Hepatocyte (in vitro differentiated cells): ENCODE measurements around the gene SHQ1. TPM values are rescaled to one million over a fixed set of nuclear protein-coding genes. Genes with fewer than 3 reads are reported as not detected.

ENCODE experiments used
- DNase-seq: peaks from one replicate; pipeline ENCODE4 v3.0.0-alpha.2; 2016; ENCODE audit warnings: low spot score
- H2AFZ ChIP-seq: fragments of 200-600 bp; sonication (generic); 2 replicates; pipeline ENCODE4 v1.6.0; 2016; ENCODE audit warnings: antibody characterized with exemption, mild to moderate bottlenecking
- H3K27ac ChIP-seq: fragments of 200-600 bp; sonication (generic); 2 replicates; pipeline ENCODE4 v1.5.1; 2016; ENCODE audit warnings: mild to moderate bottlenecking
- H3K27me3 ChIP-seq: fragments of 200-600 bp; sonication (generic); 2 replicates; pipeline ENCODE4 v1.6.1; 2016
- H3K36me3 ChIP-seq: fragments of 200-600 bp; sonication (generic); replicated peaks from 2 replicates; pipeline ENCODE4 v1.5.1; 2016; ENCODE audit warnings: low read depth; ENCODE audit not compliant: insufficient read depth
- H3K4me1 ChIP-seq: fragments of 200-600 bp; sonication (generic); 2 replicates; pipeline ENCODE4 v1.5.1; 2016; ENCODE audit warnings: mild to moderate bottlenecking, moderate library complexity; ENCODE audit not compliant: insufficient read depth
- H3K4me2 ChIP-seq: fragments of 200-600 bp; sonication (generic); 2 replicates; pipeline ENCODE4 v1.6.0; 2016
- H3K4me3 ChIP-seq: fragments of 200-600 bp; sonication (generic); 2 replicates; pipeline ENCODE4 v1.5.1; 2016; ENCODE audit warnings: mild to moderate bottlenecking
- H3K79me2 ChIP-seq: fragments of 200-600 bp; sonication (generic); 2 replicates; pipeline ENCODE4 v1.6.0; 2017; ENCODE audit warnings: mild to moderate bottlenecking
- H3K9me2 ChIP-seq: fragments of 200-600 bp; sonication (generic); replicated peaks from 2 replicates; pipeline ENCODE4 v1.6.0; 2017; ENCODE audit warnings: mild to moderate bottlenecking; ENCODE audit not compliant: insufficient read depth
- H3K9me3 ChIP-seq: fragments of 200-600 bp; sonication (generic); 2 replicates; pipeline ENCODE4 v1.5.1; 2016; ENCODE audit warnings: low read depth, mild to moderate bottlenecking
- H4K20me1 ChIP-seq: fragments of 200-600 bp; sonication (generic); 2 replicates; pipeline ENCODE4 v1.6.0; 2016; ENCODE audit warnings: mild to moderate bottlenecking; ENCODE audit not compliant: insufficient read depth, poor library complexity, severe bottlenecking
- EZH2 ChIP-seq: fragments of 200-600 bp; sonication (generic); IDR thresholded peaks from 2 replicates; pipeline ENCODE4 v1.6.1; 2016; ENCODE audit warnings: antibody characterized with exemption, mild to moderate bottlenecking, borderline replicate concordance
- EZH2phosphoT487 ChIP-seq: fragments of 200-600 bp; sonication (generic); IDR thresholded peaks from one replicate; pipeline ENCODE4 v1.6.1; 2018; ENCODE audit warnings: antibody characterized with exemption, mild to moderate bottlenecking, low read depth, moderate library complexity; ENCODE audit not compliant: unreplicated experiment, severe bottlenecking
- WGBS: methylation state at CpG from one replicate; pipeline ENCODE4 v1.1.6; 2016; ENCODE audit warnings: low lambda C conversion rate; ENCODE audit errors: missing lambda C conversion rate; 5-methylcytosine and 5-hydroxymethylcytosine counted together
- polyA plus RNA-seq: library from polyadenylated mRNA; unstranded; fragments of >200 nt; fragmentation: Nextera tagmentation; extraction: Ambion mirVana; gene quantifications from 2 replicates; pipeline ENCODE4 v1.2.1, GENCODE V29; 2016
- total RNA-seq: library from RNA; depleted of rRNA; stranded (reverse); fragments of >200 nt; gene quantifications from 2 replicates; pipeline ENCODE4 v1.2.3, GENCODE V29; 2014
- TF ChIP-seq, protein P1 (sequence below): fragments of 200-600 bp; sonication (generic); IDR thresholded peaks from 2 replicates; pipeline ENCODE4 v1.5.1; 2016; ENCODE audit warnings: antibody characterized with exemption, mild to moderate bottlenecking; ENCODE audit not compliant: poor library complexity

The SHQ1 gene
- total and polyA plus RNA-seq, 2 experiments from 2014 or later: 11.1 to 16.8 TPM

DNA sequence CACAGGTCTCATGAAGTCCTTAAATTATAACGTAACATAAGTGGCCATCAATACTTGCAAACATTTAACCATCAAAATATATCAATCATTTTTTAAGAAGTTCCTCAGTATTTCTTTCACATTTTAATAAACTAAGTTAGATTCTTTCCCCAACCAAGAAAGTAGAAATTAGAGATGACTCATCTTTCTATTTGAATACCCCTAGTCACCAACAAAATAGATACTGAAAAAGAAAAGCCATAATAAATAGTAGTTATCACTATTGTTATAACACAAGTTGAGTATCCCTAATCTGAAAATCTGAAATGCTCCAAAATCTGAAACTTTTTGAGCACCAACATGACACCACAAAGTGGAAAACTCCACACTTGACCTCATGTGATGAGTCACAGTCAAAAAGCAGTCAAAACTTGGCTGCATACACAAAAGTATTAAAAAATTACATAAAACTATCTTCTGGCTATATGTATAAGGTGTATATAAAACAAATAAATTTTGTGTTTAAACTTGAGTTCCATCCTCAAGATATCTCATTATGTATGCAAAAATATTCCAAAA lies 3.7 kb downstream of the SHQ1 start:
- no peaks in the 10 kb centered on the region for H3K27me3 ChIP-seq

DNA sequence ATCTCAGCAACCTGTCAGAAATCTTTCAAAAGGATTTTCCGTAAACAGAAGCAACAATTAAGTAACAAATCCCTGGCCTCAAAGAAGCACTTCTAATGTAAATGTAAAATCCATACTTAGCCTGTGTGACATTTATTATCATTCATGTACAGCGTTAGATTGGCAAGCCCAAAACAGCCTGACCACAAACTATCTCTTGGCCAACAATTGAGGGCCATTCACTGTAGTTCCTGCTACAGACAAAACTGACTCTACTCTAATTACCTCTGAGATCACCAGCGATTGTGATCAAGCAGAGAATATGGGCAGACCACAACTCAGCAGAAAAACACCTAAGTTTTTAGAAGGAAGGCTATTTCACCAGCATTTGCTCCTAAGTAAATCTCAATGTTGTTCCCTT lies 9.2 kb downstream of the SHQ1 start:
- no peak overlapping the region for H3K4me3 ChIP-seq
- H3K36me3 ChIP-seq: peaks cover 11% of the 10 kb centered on the region
- no peaks in the 10 kb centered on the region for H3K27me3 ChIP-seq
- no peak for DNase-seq
- H2AFZ ChIP-seq: no peak overlapping the region
- WGBS: 78% methylated on average over 3 of the region's 3 CpGs
- no peaks in the 10 kb centered on the region for H3K9me2 ChIP-seq
- no peak overlapping the region for H3K4me2 ChIP-seq
- TF ChIP-seq EZH2 (no peak), EZH2phosphoT487 (no peak)
- TF ChIP-seq, protein P1, sequence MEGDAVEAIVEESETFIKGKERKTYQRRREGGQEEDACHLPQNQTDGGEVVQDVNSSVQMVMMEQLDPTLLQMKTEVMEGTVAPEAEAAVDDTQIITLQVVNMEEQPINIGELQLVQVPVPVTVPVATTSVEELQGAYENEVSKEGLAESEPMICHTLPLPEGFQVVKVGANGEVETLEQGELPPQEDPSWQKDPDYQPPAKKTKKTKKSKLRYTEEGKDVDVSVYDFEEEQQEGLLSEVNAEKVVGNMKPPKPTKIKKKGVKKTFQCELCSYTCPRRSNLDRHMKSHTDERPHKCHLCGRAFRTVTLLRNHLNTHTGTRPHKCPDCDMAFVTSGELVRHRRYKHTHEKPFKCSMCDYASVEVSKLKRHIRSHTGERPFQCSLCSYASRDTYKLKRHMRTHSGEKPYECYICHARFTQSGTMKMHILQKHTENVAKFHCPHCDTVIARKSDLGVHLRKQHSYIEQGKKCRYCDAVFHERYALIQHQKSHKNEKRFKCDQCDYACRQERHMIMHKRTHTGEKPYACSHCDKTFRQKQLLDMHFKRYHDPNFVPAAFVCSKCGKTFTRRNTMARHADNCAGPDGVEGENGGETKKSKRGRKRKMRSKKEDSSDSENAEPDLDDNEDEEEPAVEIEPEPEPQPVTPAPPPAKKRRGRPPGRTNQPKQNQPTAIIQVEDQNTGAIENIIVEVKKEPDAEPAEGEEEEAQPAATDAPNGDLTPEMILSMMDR: no peak
- no peak overlapping the region for H3K27ac ChIP-seq
- H3K9me3 ChIP-seq: no peaks in the 10 kb centered on the region
- no peaks in the 10 kb centered on the region for H4K20me1 ChIP-seq
- peaks cover 8% of the 10 kb centered on the region for H3K79me2 ChIP-seq
- H3K4me1 ChIP-seq: no peaks in the 10 kb centered on the region

More for the DNA sequence above, 3.7 kb downstream of the SHQ1 start:
- Histone ChIP-seq H3K4me2 (no peak overlapping the region), H3K9me3 (no peaks in the 10 kb centered on the region), H3K9me2 (no peaks in the 10 kb centered on the region), H3K36me3 (peaks cover 5% of the 10 kb centered on the region), H3K27ac (no peak overlapping the region), H3K4me3 (no peak overlapping the region), H2AFZ (no peak overlapping the region), H3K4me1 (no peaks in the 10 kb centered on the region), H3K79me2 (peaks cover 38% of the 10 kb centered on the region), H4K20me1 (no peaks in the 10 kb centered on the region)
- no peak for DNase-seq
- WGBS: 93% methylated on average over 1 of the region's 1 CpG
- TF ChIP-seq EZH2phosphoT487 (no peak), EZH2 (no peak)
- TF ChIP-seq, protein P1: no peak

DNA sequence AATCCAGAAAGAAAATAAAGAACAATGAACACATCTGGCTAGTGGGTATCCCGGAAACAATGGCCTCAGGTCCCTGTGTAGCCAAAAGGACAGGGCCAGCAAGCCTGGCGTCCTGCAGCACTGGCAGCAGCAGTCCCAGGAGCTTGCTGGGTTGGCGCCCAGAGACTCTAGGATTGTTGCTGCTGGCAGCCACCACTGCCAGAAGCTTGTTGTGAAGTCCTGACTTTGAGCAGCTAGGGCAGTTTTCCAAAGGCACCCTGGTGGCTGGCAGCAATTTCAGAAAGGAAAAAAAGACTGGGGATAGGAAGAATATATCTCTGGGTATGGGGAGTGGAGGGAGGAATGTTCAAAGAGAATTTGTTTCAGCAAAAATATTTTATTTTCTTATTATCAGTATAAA lies 11.3 kb downstream of the SHQ1 start:
- Histone ChIP-seq H4K20me1 (no peaks in the 10 kb centered on the region), H3K4me1 (no peaks in the 10 kb centered on the region), H2AFZ (no peak overlapping the region), H3K79me2 (no peaks in the 10 kb centered on the region), H3K4me3 (no peak overlapping the region), H3K9me3 (no peaks in the 10 kb centered on the region), H3K4me2 (no peak overlapping the region), H3K36me3 (peaks cover 11% of the 10 kb centered on the region), H3K9me2 (no peaks in the 10 kb centered on the region), H3K27ac (no peak overlapping the region), H3K27me3 (no peaks in the 10 kb centered on the region)
- 96% methylated on average over 3 of the region's 3 CpGs for WGBS
- DNase-seq: no peak
- TF ChIP-seq, protein P1: no peak
- no peak for TF ChIP-seq EZH2
- no peak for TF ChIP-seq EZH2phosphoT487
